ENCODE data around the gene SCN10A. TPM values are rescaled to one million over a fixed set of nuclear protein-coding genes. Genes with fewer than 3 reads are reported as not detected.

Gene SCN10A
- total and polyA plus RNA-seq, 11 donors, result 0.05 to 0.72 (median 0.12) TPM; not detected in 1

- Histone ChIP-seq H3K27me3 (no peaks in the 10 kb centered on the region), H3K9me3 (no peaks in the 10 kb centered on the region), H3K4me1 (peaks cover 0 to 38% (median 16%) of the 10 kb centered on the region in 12 donors), H3K4me3 (no peak overlapping the region), H3K36me3 (no peaks in the 10 kb centered on the region), H3K27ac (peak overlapping the region in 3 of 12 donors; percentile 10 to 84 (median 22))
- TF ChIP-seq, protein P1, sequence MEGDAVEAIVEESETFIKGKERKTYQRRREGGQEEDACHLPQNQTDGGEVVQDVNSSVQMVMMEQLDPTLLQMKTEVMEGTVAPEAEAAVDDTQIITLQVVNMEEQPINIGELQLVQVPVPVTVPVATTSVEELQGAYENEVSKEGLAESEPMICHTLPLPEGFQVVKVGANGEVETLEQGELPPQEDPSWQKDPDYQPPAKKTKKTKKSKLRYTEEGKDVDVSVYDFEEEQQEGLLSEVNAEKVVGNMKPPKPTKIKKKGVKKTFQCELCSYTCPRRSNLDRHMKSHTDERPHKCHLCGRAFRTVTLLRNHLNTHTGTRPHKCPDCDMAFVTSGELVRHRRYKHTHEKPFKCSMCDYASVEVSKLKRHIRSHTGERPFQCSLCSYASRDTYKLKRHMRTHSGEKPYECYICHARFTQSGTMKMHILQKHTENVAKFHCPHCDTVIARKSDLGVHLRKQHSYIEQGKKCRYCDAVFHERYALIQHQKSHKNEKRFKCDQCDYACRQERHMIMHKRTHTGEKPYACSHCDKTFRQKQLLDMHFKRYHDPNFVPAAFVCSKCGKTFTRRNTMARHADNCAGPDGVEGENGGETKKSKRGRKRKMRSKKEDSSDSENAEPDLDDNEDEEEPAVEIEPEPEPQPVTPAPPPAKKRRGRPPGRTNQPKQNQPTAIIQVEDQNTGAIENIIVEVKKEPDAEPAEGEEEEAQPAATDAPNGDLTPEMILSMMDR (IDR thresholded peaks at IDR 0.05), result no peak
- ATAC-seq (no peak), DNase-seq (no peak)
- intact Hi-C loops (cut with DNase I), result loop anchor here in 2 of 10 donors (10.0 kb wide), 2 partner anchors 186 to 196 kb away; no protein-coding TSS in a partner anchor
- 51 to 68% (median 64%) methylated on average over 4 of the region's 4 CpGs for WGBS, 4 donors
Measured at GRCh38 chr3:38720465-38720864, 95.6 kb downstream of the SCN10A start.

GRCh38 chr3:38717355-38718240 lies 98.4 kb downstream of the SCN10A start:
- Histone ChIP-seq H3K36me3 (no peaks in the 10 kb centered on the region), H3K4me3 (no peak overlapping the region), H3K27me3 (no peaks in the 10 kb centered on the region), H3K4me1 (peaks cover 0 to 16% (median under 1%) of the 10 kb centered on the region in 12 donors), H3K27ac (peak overlapping the region in 11 of 12 donors; percentile 45 to 91 (median 70)), H3K9me3 (no peaks in the 10 kb centered on the region)
- intact Hi-C loops (cut with DNase I), result no loop called here
- WGBS, 4 donors, result 56 to 78% (median 70%) methylated on average over 5 of the region's 5 CpGs
- TF ChIP-seq, protein P1 (IDR thresholded peaks at IDR 0.05), result no peak
- no peak for TF ChIP-seq POLR2A (IDR thresholded peaks at IDR 0.05)
- ATAC-seq, result peak; percentile 97 to 99 (median 98)
- peak in 4 of 5 donors; percentile 56 to 88 (median 76) for DNase-seq

GRCh38 chr3:38713121-38713520 lies 102.9 kb downstream of the SCN10A start:
- intact Hi-C loops (cut with DNase I), result no loop called here
- Histone ChIP-seq H3K27me3 (no peaks in the 10 kb centered on the region), H3K9me3 (no peaks in the 10 kb centered on the region), H3K36me3 (no peaks in the 10 kb centered on the region), H3K4me3 (no peak overlapping the region), H3K27ac (no peak overlapping the region), H3K4me1 (peaks cover 0 to 12% (median 0%) of the 10 kb centered on the region in 12 donors)
- 82 to 87% (median 86%) methylated on average over 2 of the region's 2 CpGs for WGBS, 4 donors
- no peak for DNase-seq
- no peak for ATAC-seq
- TF ChIP-seq, protein P1 (IDR thresholded peaks at IDR 0.05), result no peak
- no peak for TF ChIP-seq POLR2A (IDR thresholded peaks at IDR 0.05)

- ATAC-seq, result no peak
- no peaks in the 10 kb centered on the region for H3K9me3 ChIP-seq
- no peaks in the 10 kb centered on the region for H3K36me3 ChIP-seq
- H3K4me3 ChIP-seq, result no peak overlapping the region
- TF ChIP-seq, protein P1 (IDR thresholded peaks at IDR 0.05), result no peak
- intact Hi-C loops (cut with DNase I), result no loop called here
- H3K27ac ChIP-seq, result no peak overlapping the region
- DNase-seq, result no peak
- no peaks in the 10 kb centered on the region for H3K27me3 ChIP-seq
- no peaks in the 10 kb centered on the region for H3K4me1 ChIP-seq
Measured at GRCh38 chr3:38711321-38711720, 104.7 kb downstream of the SCN10A start.
